ENCODE results near the gene ACOX3. TPM values are rescaled to one million over a fixed set of nuclear protein-coding genes. Genes with fewer than 3 reads are reported as not detected.
A peak's percentile ranks its signal among the peaks of the same experiment; 100 is the strongest.

ACOX3 gene
- polyA plus RNA-seq, 3 donors: 3.8 to 16.8 (median 13.3) TPM

GRCh38 chr4:8427761-8428287 lies 12.7 kb downstream of the ACOX3 start:
- H3K36me3 ChIP-seq (replicated peaks in 1 of 2; ENCODE audit: control insufficient read depth in 1 of 2, insufficient read depth in 2 of 2, low read length in 2 of 2): no peaks in the 10 kb centered on the region
- intact Hi-C loops (cut with micrococcal nuclease): loop anchor here in 1 of 2 donors (1.0 to 10.0 kb wide), 2 partner anchors 13 to 273 kb away; partner anchors contain the start of gene ABLIM2
- H2AFZ ChIP-seq (ENCODE audit: insufficient read depth, low read depth, low read length, poor library complexity, severe bottlenecking): peak overlapping the region; percentile 96
- WGBS (ENCODE audit: insufficient coverage): 4% methylated on average over 18 of the region's 21 CpGs
- Mint-ChIP-seq H3K4me3 (peak overlapping the region; percentile 95 to 98), H3K27me3 (ENCODE audit: low read depth in 3 of 3) (no peaks in the 10 kb centered on the region), H3K36me3 (peaks cover 4 to 6% of the 10 kb centered on the region in 2 donors), H3K9me3 (peaks cover 0 to 1% (median 0%) of the 10 kb centered on the region in 7 donors), H3K27ac (peak overlapping the region; percentile 90 to 98 (median 95)), H3K4me1 (peaks cover 22% of the 10 kb centered on the region)
- no peaks in the 10 kb centered on the region for H3K9me3 ChIP-seq (replicated peaks in 1 of 2; ENCODE audit: control insufficient read depth in 1 of 2, insufficient read depth in 1 of 2, low read length in 2 of 2)
- no peaks in the 10 kb centered on the region for H3K27me3 ChIP-seq (ENCODE audit: control insufficient read depth in 2 of 2, insufficient read depth in 2 of 2, low read length in 2 of 2)
- H3K79me2 ChIP-seq (ENCODE audit: insufficient read depth, low read length): peaks cover 12% of the 10 kb centered on the region
- H4K20me1 ChIP-seq (ENCODE audit: insufficient read depth, low read length): no peaks in the 10 kb centered on the region
- peaks cover 14 to 21% of the 10 kb centered on the region in 2 donors for H3K4me1 ChIP-seq (ENCODE audit: control insufficient read depth in 1 of 2, insufficient read depth in 2 of 2, low read length in 2 of 2)
- H3K27ac ChIP-seq (ENCODE audit: low read depth in 1 of 2, low read length in 2 of 2): peak overlapping the region; percentile 44 to 83
- TF ChIP-seq, protein P1, sequence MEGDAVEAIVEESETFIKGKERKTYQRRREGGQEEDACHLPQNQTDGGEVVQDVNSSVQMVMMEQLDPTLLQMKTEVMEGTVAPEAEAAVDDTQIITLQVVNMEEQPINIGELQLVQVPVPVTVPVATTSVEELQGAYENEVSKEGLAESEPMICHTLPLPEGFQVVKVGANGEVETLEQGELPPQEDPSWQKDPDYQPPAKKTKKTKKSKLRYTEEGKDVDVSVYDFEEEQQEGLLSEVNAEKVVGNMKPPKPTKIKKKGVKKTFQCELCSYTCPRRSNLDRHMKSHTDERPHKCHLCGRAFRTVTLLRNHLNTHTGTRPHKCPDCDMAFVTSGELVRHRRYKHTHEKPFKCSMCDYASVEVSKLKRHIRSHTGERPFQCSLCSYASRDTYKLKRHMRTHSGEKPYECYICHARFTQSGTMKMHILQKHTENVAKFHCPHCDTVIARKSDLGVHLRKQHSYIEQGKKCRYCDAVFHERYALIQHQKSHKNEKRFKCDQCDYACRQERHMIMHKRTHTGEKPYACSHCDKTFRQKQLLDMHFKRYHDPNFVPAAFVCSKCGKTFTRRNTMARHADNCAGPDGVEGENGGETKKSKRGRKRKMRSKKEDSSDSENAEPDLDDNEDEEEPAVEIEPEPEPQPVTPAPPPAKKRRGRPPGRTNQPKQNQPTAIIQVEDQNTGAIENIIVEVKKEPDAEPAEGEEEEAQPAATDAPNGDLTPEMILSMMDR (IDR thresholded peaks at IDR 0.05): no peak
- H3K4me3 ChIP-seq (replicated peaks in 1 of 3; ENCODE audit: low read depth in 2 of 3, low read length in 3 of 3): peak overlapping the region; percentile 49 to 94 (median 72)
- H3K4me2 ChIP-seq (replicated peaks; ENCODE audit: extremely low read depth, low read length, poor library complexity, severe bottlenecking): peak overlapping the region; percentile 93
- H3K9ac ChIP-seq (ENCODE audit: insufficient read depth, low read length, poor library complexity, severe bottlenecking): peak overlapping the region; percentile 86
- peak in 2 of 3 donors; percentile 55 to 79 for DNase-seq

- peaks cover 14 to 21% of the 10 kb centered on the region in 2 donors for H3K4me1 ChIP-seq (ENCODE audit: control insufficient read depth in 1 of 2, insufficient read depth in 2 of 2, low read length in 2 of 2)
- H3K27ac ChIP-seq (ENCODE audit: low read depth in 1 of 2, low read length in 2 of 2): peak overlapping the region in 1 of 2 donors; percentile 83
- no peak for DNase-seq
- Mint-ChIP-seq H3K9me3 (peaks cover 0 to 1% (median 0%) of the 10 kb centered on the region in 7 donors), H3K27me3 (ENCODE audit: low read depth in 3 of 3) (no peaks in the 10 kb centered on the region), H3K27ac (peak overlapping the region in 3 of 7 donors; percentile 32 to 91 (median 55)), H3K36me3 (peaks cover 4 to 6% of the 10 kb centered on the region in 2 donors), H3K4me3 (peak overlapping the region; percentile 95 to 98), H3K4me1 (peaks cover 23% of the 10 kb centered on the region)
- no peaks in the 10 kb centered on the region for H3K27me3 ChIP-seq (ENCODE audit: control insufficient read depth in 2 of 2, insufficient read depth in 2 of 2, low read length in 2 of 2)
- H4K20me1 ChIP-seq (ENCODE audit: insufficient read depth, low read length): no peaks in the 10 kb centered on the region
- peaks cover 16% of the 10 kb centered on the region for H3K79me2 ChIP-seq (ENCODE audit: insufficient read depth, low read length)
- TF ChIP-seq, protein P1 (IDR thresholded peaks at IDR 0.05): no peak
- H3K36me3 ChIP-seq (replicated peaks in 1 of 2; ENCODE audit: control insufficient read depth in 1 of 2, insufficient read depth in 2 of 2, low read length in 2 of 2): no peaks in the 10 kb centered on the region
- intact Hi-C loops (cut with micrococcal nuclease): loop anchor here in 1 of 2 donors (10.0 kb wide), 1 partner anchor 272 kb away; the partner anchor contains the start of gene ABLIM2
- 87% methylated on average over 16 of the region's 17 CpGs for WGBS (ENCODE audit: insufficient coverage)
- peak overlapping the region; percentile 93 for H3K4me2 ChIP-seq (replicated peaks; ENCODE audit: extremely low read depth, low read length, poor library complexity, severe bottlenecking)
- no peaks in the 10 kb centered on the region for H3K9me3 ChIP-seq (replicated peaks in 1 of 2; ENCODE audit: control insufficient read depth in 1 of 2, insufficient read depth in 1 of 2, low read length in 2 of 2)
- no peak overlapping the region for H3K9ac ChIP-seq (ENCODE audit: insufficient read depth, low read length, poor library complexity, severe bottlenecking)
- peak overlapping the region in 1 of 3 experiments; percentile 94 for H3K4me3 ChIP-seq (replicated peaks in 1 of 3; ENCODE audit: low read depth in 2 of 3, low read length in 3 of 3)
- no peak overlapping the region for H2AFZ ChIP-seq (ENCODE audit: insufficient read depth, low read depth, low read length, poor library complexity, severe bottlenecking)
These were observed 13.3 kb downstream of the ACOX3 start for GRCh38 chr4:8427262-8427661.
